Mucosa of stomach (tissue), 1 donor: ENCODE measurements around the gene CEP83.
"Not testable (repeated sequence)": the region's sequence is repeated elsewhere in the genome, so short reads cannot be mapped to it uniquely, and the experiment has no call there.

ENCODE experiments used
- H3K27me3 ChIP-seq: one replicate; pipeline ENCODE4 v1.7.0; 2013; ENCODE audit warnings: mild to moderate bottlenecking, low read length; ENCODE audit not compliant: control insufficient read depth, insufficient read depth
- H3K36me3 ChIP-seq: one replicate; pipeline ENCODE4 v1.7.0; 2013; ENCODE audit warnings: low read length; ENCODE audit not compliant: control insufficient read depth, insufficient read depth
- H3K4me1 ChIP-seq: one replicate; pipeline ENCODE4 v1.7.0; 2013; ENCODE audit warnings: mild to moderate bottlenecking, low read length; ENCODE audit not compliant: control insufficient read depth, insufficient read depth
- H3K4me3 ChIP-seq: one replicate; pipeline ENCODE4 v1.7.0; 2013; ENCODE audit warnings: low read length
- H3K9ac ChIP-seq: one replicate; pipeline ENCODE4 v1.7.0; 2013; ENCODE audit warnings: mild to moderate bottlenecking, low read length, moderate library complexity
- H3K9me3 ChIP-seq: one replicate; pipeline ENCODE4 v1.7.0; 2013; ENCODE audit warnings: mild to moderate bottlenecking, low read length, moderate library complexity; ENCODE audit not compliant: control insufficient read depth
- donor health status: Pancreatic carcinoma.

Gene CEP83

GRCh38 chr12:94429191-94429590, 30.5 kb downstream of the CEP83 start:
- no peaks in the 10 kb centered on the region for H3K9me3 ChIP-seq
- no peak overlapping the region for H3K4me3 ChIP-seq
- H3K27me3 ChIP-seq = no peaks in the 10 kb centered on the region
- H3K4me1 ChIP-seq = peaks cover 7% of the 10 kb centered on the region
- no peak overlapping the region for H3K9ac ChIP-seq
- H3K36me3 ChIP-seq = no peaks in the 10 kb centered on the region

GRCh38 chr12:94427501-94428381, 31.9 kb downstream of the CEP83 start:
- Histone ChIP-seq H3K36me3 (no peaks in the 10 kb centered on the region), H3K9ac (no peak overlapping the region), H3K4me1 (no peaks in the 10 kb centered on the region), H3K9me3 (no peaks in the 10 kb centered on the region), H3K27me3 (no peaks in the 10 kb centered on the region), H3K4me3 (no peak overlapping the region)

- Histone ChIP-seq H3K4me1 (no peaks in the 10 kb centered on the region), H3K36me3 (no peaks in the 10 kb centered on the region), H3K9ac (no peak overlapping the region), H3K9me3 (peaks cover 7% of the 10 kb centered on the region), H3K27me3 (no peaks in the 10 kb centered on the region), H3K4me3 (no peak overlapping the region)
Observed at GRCh38 chr12:94426049-94426448, 33.6 kb downstream of the CEP83 start.

GRCh38 chr12:94424830-94425229, 34.8 kb downstream of the CEP83 start:
- H3K36me3 ChIP-seq, H3K27me3 ChIP-seq, H3K4me3 ChIP-seq, H3K9me3 ChIP-seq, H3K9ac ChIP-seq, H3K4me1 ChIP-seq: not testable (repeated sequence)

- Histone ChIP-seq H3K36me3 (no peaks in the 10 kb centered on the region), H3K27me3 (no peaks in the 10 kb centered on the region), H3K9ac (no peak overlapping the region), H3K4me3 (no peak overlapping the region), H3K4me1 (no peaks in the 10 kb centered on the region), H3K9me3 (peaks cover 7% of the 10 kb centered on the region)
Observed at GRCh38 chr12:94421868-94422740, 37.6 kb downstream of the CEP83 start.

DNA sequence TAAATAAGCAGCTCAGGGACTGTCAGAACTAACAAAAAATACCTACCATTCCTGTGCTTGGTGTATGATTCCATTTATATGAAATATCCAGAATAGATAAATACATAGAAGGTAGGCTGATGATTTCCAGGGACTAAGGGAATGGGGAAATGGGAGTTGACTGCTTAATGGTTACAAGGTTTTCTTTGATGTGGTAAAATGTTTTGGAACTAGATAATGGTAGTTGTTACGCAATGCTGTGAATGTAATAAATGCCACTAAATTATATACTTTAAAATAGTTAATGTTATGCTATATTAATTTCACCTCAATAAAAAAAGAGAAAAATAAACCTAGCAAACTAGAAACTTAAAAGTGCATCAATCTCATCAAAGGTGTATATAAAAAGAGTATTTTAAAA, 41.1 kb downstream of the CEP83 start:
- H3K36me3 ChIP-seq = no peaks in the 10 kb centered on the region
- H3K27me3 ChIP-seq = no peaks in the 10 kb centered on the region
- H3K4me3 ChIP-seq = no peak overlapping the region
- no peak overlapping the region for H3K9ac ChIP-seq
- H3K9me3 ChIP-seq = peaks cover 7% of the 10 kb centered on the region
- H3K4me1 ChIP-seq = no peaks in the 10 kb centered on the region

GRCh38 chr12:94416613-94417012, 43.1 kb downstream of the CEP83 start:
- no peaks in the 10 kb centered on the region for H3K27me3 ChIP-seq
- H3K4me3 ChIP-seq = no peak overlapping the region
- H3K36me3 ChIP-seq = no peaks in the 10 kb centered on the region
- H3K4me1 ChIP-seq = no peaks in the 10 kb centered on the region
- H3K9ac ChIP-seq = no peak overlapping the region
- H3K9me3 ChIP-seq = no peaks in the 10 kb centered on the region

DNA sequence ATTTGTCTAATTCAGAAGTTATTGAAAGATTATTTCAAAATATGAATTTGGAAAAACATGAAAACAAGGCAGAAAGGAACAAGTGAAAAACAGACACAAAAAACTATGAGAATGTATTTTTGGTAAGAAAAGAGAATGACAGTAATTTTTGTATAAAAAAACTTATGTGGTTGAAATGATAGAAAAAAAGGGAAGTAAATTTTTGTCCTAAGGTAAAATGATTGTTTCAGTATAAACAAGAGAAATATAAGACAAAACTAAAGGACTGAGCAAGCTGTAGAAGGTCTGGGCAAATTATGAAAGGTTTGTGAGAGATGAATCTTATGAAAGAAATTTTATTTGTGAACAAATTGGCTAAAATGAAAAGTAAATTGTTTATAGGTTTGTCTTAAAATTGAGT, 44.6 kb downstream of the CEP83 start:
- H3K36me3 ChIP-seq = no peaks in the 10 kb centered on the region
- H3K9ac ChIP-seq = no peak overlapping the region
- no peaks in the 10 kb centered on the region for H3K27me3 ChIP-seq
- H3K4me3 ChIP-seq = no peak overlapping the region
- no peaks in the 10 kb centered on the region for H3K9me3 ChIP-seq
- H3K4me1 ChIP-seq = no peaks in the 10 kb centered on the region

DNA sequence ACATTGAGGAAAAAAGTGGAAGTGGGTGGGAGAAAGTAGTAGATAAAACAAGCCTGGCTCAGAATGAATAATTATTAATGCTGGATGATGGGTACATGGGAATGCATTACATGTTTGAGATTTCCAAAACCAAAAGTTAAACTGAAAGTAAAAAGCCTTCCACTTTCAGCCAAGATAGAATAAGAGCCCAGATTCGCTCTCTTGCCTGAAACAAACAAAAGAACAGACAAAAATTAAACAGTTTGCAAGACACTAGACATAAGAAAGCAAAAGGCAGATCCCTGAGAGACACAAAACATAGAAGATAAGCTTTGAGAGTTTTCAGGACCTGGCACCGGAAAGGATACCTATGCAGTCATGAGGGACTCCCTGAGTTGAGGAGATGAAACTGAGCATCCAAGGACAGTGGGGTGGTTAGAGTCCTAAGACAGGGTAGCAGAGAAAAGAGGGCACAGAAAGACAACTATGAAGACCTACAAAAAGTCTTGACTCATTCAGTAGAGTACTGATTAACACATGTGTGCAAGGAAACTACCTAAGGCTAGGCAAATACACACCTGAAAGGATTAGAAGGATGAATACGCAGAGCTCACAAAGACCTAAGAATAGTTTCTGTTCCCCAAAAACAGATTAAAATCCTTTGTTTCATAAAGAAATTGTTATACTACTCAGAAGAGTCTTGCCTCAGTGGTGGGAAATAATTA, 54.1 kb downstream of the CEP83 start:
- Histone ChIP-seq H3K9ac (no peak overlapping the region), H3K9me3 (no peaks in the 10 kb centered on the region), H3K4me1 (no peaks in the 10 kb centered on the region), H3K36me3 (no peaks in the 10 kb centered on the region), H3K27me3 (no peaks in the 10 kb centered on the region), H3K4me3 (no peak overlapping the region)

GRCh38 chr12:94404854-94405253, 54.8 kb downstream of the CEP83 start:
- no peak overlapping the region for H3K4me3 ChIP-seq

DNA sequence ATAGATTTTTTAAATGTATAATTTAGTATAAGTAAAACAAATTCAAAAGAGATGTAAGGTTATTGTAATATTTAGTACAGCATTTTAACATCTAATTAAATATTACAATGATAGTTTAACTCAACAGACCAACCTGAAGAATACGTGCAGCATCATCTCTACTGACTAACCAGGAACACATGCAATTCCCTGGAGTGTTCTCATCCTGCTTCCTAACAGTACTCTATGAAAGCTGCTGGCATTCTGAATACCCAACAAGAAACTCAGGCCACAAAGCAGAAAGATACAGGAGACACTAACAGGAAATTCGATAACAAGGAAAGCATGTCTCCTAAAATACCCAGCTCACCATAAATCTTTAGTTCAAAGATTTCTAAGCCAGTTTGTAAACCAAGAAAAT, 58.3 kb downstream of the CEP83 start:
- Histone ChIP-seq H3K9me3 (no peaks in the 10 kb centered on the region), H3K9ac (no peak overlapping the region), H3K36me3 (no peaks in the 10 kb centered on the region), H3K4me3 (no peak overlapping the region), H3K27me3 (no peaks in the 10 kb centered on the region), H3K4me1 (no peaks in the 10 kb centered on the region)

More at GRCh38 chr12:94404854-94405253, 54.8 kb downstream of the CEP83 start:
- no peak overlapping the region for H3K9ac ChIP-seq
- no peaks in the 10 kb centered on the region for H3K27me3 ChIP-seq
- H3K36me3 ChIP-seq = no peaks in the 10 kb centered on the region
- H3K4me1 ChIP-seq = no peaks in the 10 kb centered on the region
- no peaks in the 10 kb centered on the region for H3K9me3 ChIP-seq

- H3K9me3 ChIP-seq, H3K4me3 ChIP-seq, H3K36me3 ChIP-seq, H3K9ac ChIP-seq, H3K4me1 ChIP-seq, H3K27me3 ChIP-seq: not testable (repeated sequence)
Observed at GRCh38 chr12:94398685-94399084, 61.0 kb downstream of the CEP83 start.
